ENCODE results near the gene LSM14B. TPM values are rescaled to one million over a fixed set of nuclear protein-coding genes. Genes with fewer than 3 reads are reported as not detected.
A peak's percentile ranks its signal among the peaks of the same experiment; 100 is the strongest.

Gene LSM14B
- total RNA-seq, 6 experiments from 2014 or later = 9.5 to 19.8 (median 14.2) TPM

DNA sequence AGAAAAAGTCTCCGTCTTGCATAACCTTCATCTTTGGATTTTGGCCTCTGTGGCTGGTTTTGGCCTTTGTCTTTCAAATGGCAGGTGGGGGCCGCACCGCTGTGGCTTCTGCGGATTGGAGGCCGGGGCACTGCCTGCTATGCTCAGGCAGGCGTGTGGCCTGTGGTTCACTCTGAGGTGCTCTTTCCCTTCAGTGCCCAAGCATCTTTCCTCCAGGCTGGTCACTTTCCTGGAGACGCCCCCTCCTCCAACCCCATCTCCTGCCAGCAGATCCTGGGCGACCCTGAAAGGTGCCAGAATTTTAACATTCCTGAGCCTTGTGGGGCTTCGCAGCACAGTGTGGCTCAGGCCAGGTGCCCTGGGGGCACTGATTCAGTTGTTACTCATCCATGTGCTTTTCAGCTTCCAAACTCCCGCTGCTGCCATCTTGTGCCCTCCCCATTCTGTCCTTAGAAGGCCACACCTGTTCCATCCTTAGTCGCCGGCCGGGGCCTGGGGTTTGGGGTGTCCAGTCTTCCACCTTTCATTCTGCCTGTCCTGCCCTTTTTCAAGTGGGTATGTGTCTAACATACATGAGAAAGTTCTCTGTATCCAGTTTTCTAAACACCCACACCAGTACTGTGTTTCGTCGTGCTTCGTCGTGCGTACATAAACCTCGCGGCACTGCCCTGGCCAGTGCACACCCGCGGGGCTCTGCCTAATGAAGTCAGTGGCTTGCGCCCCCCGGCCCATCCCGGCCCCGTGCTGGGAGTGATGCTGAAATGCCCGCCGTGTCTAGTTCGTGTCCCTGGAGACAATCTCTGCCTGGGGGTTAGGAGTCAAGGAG is 33.4 kb downstream of the LSM14B start:
- no peaks in the 10 kb centered on the region for H3K9me3 ChIP-seq
- no peaks in the 10 kb centered on the region for H3K27me3 ChIP-seq
- H3K4me3 ChIP-seq = peak overlapping the region in 1 of 3 donors; percentile 7
- ATAC-seq (peak; percentile 25 to 77 (median 68)), DNase-seq (peak in 2 of 3 donors; percentile 83 to 84)
- TF ChIP-seq, protein P1, sequence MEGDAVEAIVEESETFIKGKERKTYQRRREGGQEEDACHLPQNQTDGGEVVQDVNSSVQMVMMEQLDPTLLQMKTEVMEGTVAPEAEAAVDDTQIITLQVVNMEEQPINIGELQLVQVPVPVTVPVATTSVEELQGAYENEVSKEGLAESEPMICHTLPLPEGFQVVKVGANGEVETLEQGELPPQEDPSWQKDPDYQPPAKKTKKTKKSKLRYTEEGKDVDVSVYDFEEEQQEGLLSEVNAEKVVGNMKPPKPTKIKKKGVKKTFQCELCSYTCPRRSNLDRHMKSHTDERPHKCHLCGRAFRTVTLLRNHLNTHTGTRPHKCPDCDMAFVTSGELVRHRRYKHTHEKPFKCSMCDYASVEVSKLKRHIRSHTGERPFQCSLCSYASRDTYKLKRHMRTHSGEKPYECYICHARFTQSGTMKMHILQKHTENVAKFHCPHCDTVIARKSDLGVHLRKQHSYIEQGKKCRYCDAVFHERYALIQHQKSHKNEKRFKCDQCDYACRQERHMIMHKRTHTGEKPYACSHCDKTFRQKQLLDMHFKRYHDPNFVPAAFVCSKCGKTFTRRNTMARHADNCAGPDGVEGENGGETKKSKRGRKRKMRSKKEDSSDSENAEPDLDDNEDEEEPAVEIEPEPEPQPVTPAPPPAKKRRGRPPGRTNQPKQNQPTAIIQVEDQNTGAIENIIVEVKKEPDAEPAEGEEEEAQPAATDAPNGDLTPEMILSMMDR (IDR thresholded peaks at IDR 0.05) = no peak
- no peak for TF ChIP-seq POLR2A (IDR thresholded peaks at IDR 0.05)
- peaks cover 0 to 30% (median 11%) of the 10 kb centered on the region in 4 donors for H3K4me1 ChIP-seq
- H3K27ac ChIP-seq = peak overlapping the region in 2 of 3 donors; percentile 67 to 89
- 51% methylated on average over 16 of the region's 29 CpGs for WGBS (ENCODE audit: insufficient coverage, low coverage, low lambda C conversion rate, missing lambda C conversion rate)
- peaks cover 0 to 9% (median 0%) of the 10 kb centered on the region in 4 donors for H3K36me3 ChIP-seq
- intact Hi-C loops (cut with DNase I) = no loop called here

DNA sequence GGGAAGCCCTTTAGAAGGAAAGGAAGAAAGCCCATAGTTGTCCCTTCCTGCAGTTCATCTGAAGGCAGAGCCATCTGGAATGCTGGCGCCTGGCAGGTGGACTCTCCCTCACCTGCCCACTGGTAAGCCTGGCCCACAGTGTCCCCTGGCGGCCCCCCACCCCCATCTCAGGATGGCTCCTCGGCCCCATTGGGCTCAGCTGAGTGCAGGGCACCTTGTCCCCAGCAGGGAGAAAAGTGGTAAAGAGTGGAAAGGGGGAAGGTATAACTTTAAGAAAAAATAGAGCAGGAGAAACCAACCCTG is 33.9 kb downstream of the LSM14B start:
- DNase-seq (no peak), ATAC-seq (peak in 3 of 4 donors; percentile 4 to 17 (median 6))
- intact Hi-C loops (cut with DNase I) = no loop called here
- TF ChIP-seq, protein P1 (IDR thresholded peaks at IDR 0.05) = no peak
- no peak for TF ChIP-seq POLR2A (IDR thresholded peaks at IDR 0.05)
- Histone ChIP-seq H3K4me1 (peaks cover 0 to 25% (median 11%) of the 10 kb centered on the region in 4 donors), H3K27ac (peak overlapping the region in 2 of 3 donors; percentile 67 to 89), H3K4me3 (no peak overlapping the region), H3K27me3 (no peaks in the 10 kb centered on the region), H3K36me3 (peaks cover 0 to 10% (median 1%) of the 10 kb centered on the region in 4 donors), H3K9me3 (no peaks in the 10 kb centered on the region)
- WGBS (ENCODE audit: insufficient coverage, low coverage, low lambda C conversion rate, missing lambda C conversion rate) = no CpG with 5 or more reads among the region's 3 CpGs

DNA sequence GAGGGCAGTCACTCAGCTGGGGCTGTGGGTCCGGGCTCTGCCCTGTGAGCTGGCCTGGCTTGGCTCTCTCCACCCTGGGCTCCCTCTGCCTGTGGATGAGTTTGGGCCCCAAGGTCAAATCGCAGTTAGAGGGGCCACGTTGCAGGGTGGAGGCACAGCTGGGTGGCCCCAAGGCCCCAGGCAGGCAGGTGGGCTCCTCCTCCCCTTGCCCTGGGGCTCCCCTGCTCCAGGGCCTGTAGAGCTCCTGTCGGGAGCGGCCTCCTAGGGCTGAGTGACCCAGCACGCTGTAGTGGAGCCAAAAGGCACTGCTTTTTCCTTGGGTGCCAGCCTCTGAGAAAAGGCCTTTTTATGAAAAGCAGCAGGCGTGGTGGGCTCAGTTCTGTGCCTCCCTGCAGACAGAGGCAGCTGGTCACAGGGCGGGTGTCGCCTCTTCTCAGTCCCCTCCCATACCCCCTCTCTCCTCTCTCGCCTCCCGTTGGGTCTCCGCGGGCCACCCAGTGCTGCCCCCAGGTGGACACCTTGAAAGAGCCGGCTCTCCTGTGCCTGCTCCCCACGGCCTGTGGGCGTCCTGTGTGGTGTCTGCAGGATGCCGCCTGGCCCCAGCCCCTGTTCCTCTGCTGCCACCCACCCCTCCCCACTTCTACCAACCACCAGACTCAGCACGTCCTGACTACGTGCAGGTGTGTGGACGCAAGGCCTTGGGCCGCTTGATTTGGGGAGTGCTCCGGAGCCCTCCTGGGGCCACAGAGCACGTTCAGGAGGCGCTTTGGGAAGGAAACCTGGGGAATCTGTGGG is 34.5 kb downstream of the LSM14B start:
- intact Hi-C loops (cut with DNase I) = no loop called here

DNA sequence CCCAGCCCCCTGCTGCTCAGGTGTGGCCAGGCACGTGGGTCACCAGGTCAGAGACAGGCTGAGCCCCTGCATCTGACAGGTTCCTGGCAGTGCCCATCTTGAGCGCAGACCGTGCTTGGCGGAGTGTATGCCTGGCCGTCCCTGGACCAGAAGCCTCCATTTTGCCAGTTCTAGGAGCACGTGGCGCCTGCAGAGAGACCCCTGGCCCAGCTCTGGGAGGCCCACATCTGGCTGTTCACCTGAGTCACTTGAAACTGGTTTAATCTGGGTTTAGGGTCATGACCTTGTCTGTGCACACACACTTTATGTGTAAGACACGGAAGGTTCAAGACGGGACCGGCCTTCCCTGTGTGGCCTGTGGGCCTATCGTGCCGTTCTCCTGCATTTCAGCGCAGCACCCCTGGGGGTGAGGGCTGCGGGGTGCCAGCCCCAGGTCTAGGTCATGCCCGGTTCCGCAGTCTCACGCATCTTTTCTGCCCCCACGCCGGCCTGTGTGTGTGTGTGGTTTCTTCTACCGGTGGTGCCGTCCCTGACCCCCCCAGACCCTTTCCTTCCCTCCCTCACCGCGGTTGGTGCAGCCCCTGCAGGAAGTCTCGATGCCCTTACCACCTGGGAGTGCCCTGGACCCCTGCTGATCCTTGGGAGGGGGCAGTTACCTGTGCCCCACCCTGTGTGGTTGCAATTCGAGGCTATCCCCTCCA is 35.3 kb downstream of the LSM14B start:
- DNase-seq (peak in 1 of 3 donors; percentile 44), ATAC-seq (peak in 1 of 4 donors; percentile 1)
- Histone ChIP-seq H3K9me3 (no peaks in the 10 kb centered on the region), H3K36me3 (peaks cover 0 to 22% (median 7%) of the 10 kb centered on the region in 4 donors), H3K4me3 (no peak overlapping the region), H3K27ac (peak overlapping the region in 1 of 3 donors; percentile 89), H3K27me3 (no peaks in the 10 kb centered on the region), H3K4me1 (peaks cover 0 to 24% (median 11%) of the 10 kb centered on the region in 4 donors)
- intact Hi-C loops (cut with DNase I) = no loop called here
- 100% methylated on average over 4 of the region's 25 CpGs for WGBS (ENCODE audit: insufficient coverage, low coverage, low lambda C conversion rate, missing lambda C conversion rate)
- TF ChIP-seq, protein P1 (IDR thresholded peaks at IDR 0.05) = no peak
- TF ChIP-seq POLR2A (IDR thresholded peaks at IDR 0.05) = no peak

More for the DNA sequence above, 34.5 kb downstream of the LSM14B start:
- peaks cover 0 to 15% (median 3%) of the 10 kb centered on the region in 4 donors for H3K36me3 ChIP-seq
- ATAC-seq (peak; percentile 71 to 85 (median 79)), DNase-seq (peak; percentile 73 to 85 (median 81))
- TF ChIP-seq POLR2A (IDR thresholded peaks at IDR 0.05) = no peak
- TF ChIP-seq, protein P1 (IDR thresholded peaks at IDR 0.05) = peak; percentile 66 to 78 (median 72)
- H3K4me3 ChIP-seq = peak overlapping the region in 1 of 3 donors; percentile 35
- no peaks in the 10 kb centered on the region for H3K27me3 ChIP-seq
- WGBS (ENCODE audit: insufficient coverage, low coverage, low lambda C conversion rate, missing lambda C conversion rate) = 19% methylated on average over 4 of the region's 24 CpGs
- H3K9me3 ChIP-seq = no peaks in the 10 kb centered on the region
- H3K4me1 ChIP-seq = peaks cover 0 to 24% (median 11%) of the 10 kb centered on the region in 4 donors
- H3K27ac ChIP-seq = peak overlapping the region in 2 of 3 donors; percentile 67 to 89

All from right lobe of liver (tissue), 6 donors.